Mammary epithelial cell (primary cell): ENCODE data around the gene KRTAP2-2.

Experiments used
- EZH2 ChIP-seq: IDR thresholded peaks from 2 replicates; pipeline ENCODE4 v1.6.1; 2012; ENCODE audit warnings: low read length, inconsistent platforms, borderline replicate concordance
- TF ChIP-seq, protein P1 (sequence below), 2 donors: IDR thresholded peaks in 1 of 2; conservative IDR thresholded peaks in 1 of 2; 2 replicates each; pipeline ENCODE4 v1.5.1; 2011 to 2012; ENCODE audit warnings: inconsistent platforms in 2 of 2, low read length in 2 of 2, mild to moderate bottlenecking in 2 of 2, control low read depth in 1 of 2, low read depth in 1 of 2; ENCODE audit not compliant: insufficient read depth in 1 of 2; ENCODE audit errors: extremely low read depth in 1 of 2

DNA sequence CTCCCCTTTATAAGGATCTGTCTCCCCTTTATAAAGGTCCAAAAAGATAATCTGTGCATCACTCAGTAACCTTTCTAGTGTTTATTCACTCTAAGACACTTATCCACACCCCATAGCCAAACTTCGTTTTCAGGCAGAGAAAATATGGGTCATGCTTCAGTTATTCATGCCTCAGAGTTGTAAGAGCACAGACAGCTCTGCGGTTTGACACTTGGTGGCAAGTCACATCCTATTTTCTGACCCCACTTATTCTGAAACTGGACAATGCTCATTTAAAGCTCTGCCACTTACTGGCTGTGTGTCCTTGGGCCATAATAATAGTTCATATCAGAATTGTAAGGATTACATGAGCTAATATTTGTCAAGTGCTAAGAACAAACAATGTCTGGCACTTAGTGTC, 5.9 kb downstream of the KRTAP2-2 start:
- TF ChIP-seq, protein P1, sequence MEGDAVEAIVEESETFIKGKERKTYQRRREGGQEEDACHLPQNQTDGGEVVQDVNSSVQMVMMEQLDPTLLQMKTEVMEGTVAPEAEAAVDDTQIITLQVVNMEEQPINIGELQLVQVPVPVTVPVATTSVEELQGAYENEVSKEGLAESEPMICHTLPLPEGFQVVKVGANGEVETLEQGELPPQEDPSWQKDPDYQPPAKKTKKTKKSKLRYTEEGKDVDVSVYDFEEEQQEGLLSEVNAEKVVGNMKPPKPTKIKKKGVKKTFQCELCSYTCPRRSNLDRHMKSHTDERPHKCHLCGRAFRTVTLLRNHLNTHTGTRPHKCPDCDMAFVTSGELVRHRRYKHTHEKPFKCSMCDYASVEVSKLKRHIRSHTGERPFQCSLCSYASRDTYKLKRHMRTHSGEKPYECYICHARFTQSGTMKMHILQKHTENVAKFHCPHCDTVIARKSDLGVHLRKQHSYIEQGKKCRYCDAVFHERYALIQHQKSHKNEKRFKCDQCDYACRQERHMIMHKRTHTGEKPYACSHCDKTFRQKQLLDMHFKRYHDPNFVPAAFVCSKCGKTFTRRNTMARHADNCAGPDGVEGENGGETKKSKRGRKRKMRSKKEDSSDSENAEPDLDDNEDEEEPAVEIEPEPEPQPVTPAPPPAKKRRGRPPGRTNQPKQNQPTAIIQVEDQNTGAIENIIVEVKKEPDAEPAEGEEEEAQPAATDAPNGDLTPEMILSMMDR (conservative IDR thresholded peaks at IDR 0.05 in 1 of 2, IDR thresholded peaks at IDR 0.05 in 1 of 2; ENCODE audit: extremely low read depth in 1 of 2, insufficient read depth in 1 of 2, low read depth in 1 of 2, low read length in 2 of 2): no peak
- no peak for TF ChIP-seq EZH2
